Caco-2 (cell line): ENCODE data around the gene GRAMD2B. TPM values are rescaled to one million over a fixed set of nuclear protein-coding genes. Genes with fewer than 3 reads are reported as not detected.

Experiments used
- BruUV-seq: library from RNA; stranded (reverse); fragments of 400-500 nt; replicated peaks from 2 replicates; lab custom pipeline; 2021; lab: Mats Ljungman, UMichigan
- CTCF ChIA-PET: fragments of 300-600 bp; sonication (Branson Sonifier 250); formaldehyde crosslinking; loops from one replicate; lab custom pipeline; 2022; ENCODE audit warnings: antibody characterized with exemption; lab: Charles Lee
- POLR2A ChIA-PET: fragments of 300-600 bp; sonication (Branson Sonifier 250); formaldehyde crosslinking; loops from one replicate; lab custom pipeline; 2022; ENCODE audit warnings: antibody characterized with exemption; lab: Charles Lee
- DNase-seq, 2 experiments: peaks; one replicate each; pipeline versions ENCODE4 v3.0.0 to v3.0.0-alpha.2; 2020 to 2022
- H3K27me3 ChIP-seq: replicated peaks from 2 replicates; pipeline ENCODE4 v1.6.0; 2011; ENCODE audit warnings: low read length; ENCODE audit not compliant: control insufficient read depth, insufficient read depth
- H3K36me3 ChIP-seq: 2 replicates; pipeline ENCODE4 v1.5.1; 2011; ENCODE audit warnings: low read length; ENCODE audit not compliant: control insufficient read depth, insufficient read depth
- H3K4me1 ChIP-seq: fragments of 250-450 bp; sonication (Bioruptor Pico); 2 replicates; pipeline ENCODE4 v1.5.1; 2020; ENCODE audit warnings: mild to moderate bottlenecking
- H3K4me3 ChIP-seq: 2 replicates; pipeline ENCODE4 v1.5.1; 2011; ENCODE audit warnings: low read depth, mild to moderate bottlenecking, control low read depth, low read length
- H3K9me3 ChIP-seq: fragments of 250-450 bp; sonication (Bioruptor Pico); 2 replicates; pipeline ENCODE4 v1.5.1; 2020; ENCODE audit warnings: mild to moderate bottlenecking, moderate library complexity
- H3K27ac Mint-ChIP-seq: one replicate; pipeline ENCODE4 v1.8.0; 2022; ENCODE audit warnings: mixed read lengths; ENCODE audit not compliant: unreplicated experiment
- H3K27me3 Mint-ChIP-seq: one replicate; pipeline ENCODE4 v1.8.0; 2022; ENCODE audit warnings: mixed read lengths; ENCODE audit not compliant: insufficient read depth, unreplicated experiment
- H3K36me3 Mint-ChIP-seq: one replicate; pipeline ENCODE4 v1.8.0; 2022; ENCODE audit warnings: mild to moderate bottlenecking, mixed read lengths; ENCODE audit not compliant: insufficient read depth, unreplicated experiment
- H3K4me1 Mint-ChIP-seq: one replicate; pipeline ENCODE4 v1.8.0; 2022; ENCODE audit warnings: low read depth, mixed read lengths; ENCODE audit not compliant: unreplicated experiment
- H3K4me3 Mint-ChIP-seq: one replicate; pipeline ENCODE4 v1.8.0; 2022; ENCODE audit warnings: mild to moderate bottlenecking, moderate library complexity, mixed read lengths; ENCODE audit not compliant: unreplicated experiment
- H3K9me3 Mint-ChIP-seq: one replicate; pipeline ENCODE4 v1.8.0; 2022; ENCODE audit warnings: mixed read lengths; ENCODE audit not compliant: unreplicated experiment
- CTCF ChIP-seq, 2 experiments: fragments of 200-600 bp in 1 of 2; IDR thresholded peaks; 1 replicate in 1 of 2; 2 replicates in 1 of 2; pipeline versions ENCODE4 v1.5.1 to v1.8.0; 2011 to 2022; ENCODE audit warnings: antibody characterized with exemption in 1 of 2, control low read depth in 1 of 2, inconsistent platforms in 1 of 2, low read depth in 1 of 2, low read length in 1 of 2, mild to moderate bottlenecking in 1 of 2, moderate library complexity in 1 of 2; ENCODE audit not compliant: insufficient read depth in 1 of 2, severe bottlenecking in 1 of 2, unreplicated experiment in 1 of 2
- intact Hi-C: fragments of 100-400 bp; cut with micrococcal nuclease; formaldehyde crosslinking; loops from one replicate; pipeline ENCODE4 v1.10.0; 2022; ENCODE audit not compliant: unreplicated experiment
- total RNA-seq: library from RNA; stranded (reverse); gene quantifications from 2 replicates; pipeline ENCODE4 v1.2.3, GENCODE V29; 2022

The GRAMD2B gene
- total RNA-seq, 1 experiment from 2014 or later, result 3.0 TPM

- no peak for DNase-seq
- Mint-ChIP-seq H3K4me3 (no peak overlapping the region), H3K27ac (no peak overlapping the region), H3K27me3 (no peaks in the 10 kb centered on the region), H3K9me3 (no peaks in the 10 kb centered on the region), H3K4me1 (peaks cover 18% of the 10 kb centered on the region), H3K36me3 (no peaks in the 10 kb centered on the region)
- Histone ChIP-seq H3K4me1 (peaks cover 8% of the 10 kb centered on the region; the same call in 1 of the 2 replicates), H3K4me3 (no peak overlapping the region), H3K27me3 (no peaks in the 10 kb centered on the region), H3K9me3 (no peaks in the 10 kb centered on the region), H3K36me3 (no peaks in the 10 kb centered on the region)
- intact Hi-C loops, result no loop called here
- no peak for TF ChIP-seq CTCF (IDR thresholded peaks at IDR 0.05; ENCODE audit: insufficient read depth in 1 of 2, low read depth in 1 of 2, low read length in 1 of 2, severe bottlenecking in 1 of 2, unreplicated experiment in 1 of 2)
- POLR2A ChIA-PET, result no interaction called here
- CTCF ChIA-PET, result no interaction called here
- no TSS peak for BruUV-seq
Observed at GRCh38 chr5:126519637-126520592, 96.7 kb downstream of the GRAMD2B start.

GRCh38 chr5:126520593-126520953 lies 97.4 kb downstream of the GRAMD2B start:
- DNase-seq, result no peak
- peaks cover 2% of the 10 kb centered on the region; the same call in 1 of the 2 replicates for H3K4me1 ChIP-seq
- H3K36me3 Mint-ChIP-seq, result no peaks in the 10 kb centered on the region
- H3K4me3 Mint-ChIP-seq, result no peak overlapping the region
- no peaks in the 10 kb centered on the region for H3K9me3 ChIP-seq
- POLR2A ChIA-PET, result no interaction called here
- H3K4me1 Mint-ChIP-seq, result peaks cover 13% of the 10 kb centered on the region
- BruUV-seq, result no TSS peak
- no peak for TF ChIP-seq CTCF (IDR thresholded peaks at IDR 0.05; ENCODE audit: insufficient read depth in 1 of 2, low read depth in 1 of 2, low read length in 1 of 2, severe bottlenecking in 1 of 2, unreplicated experiment in 1 of 2)
- intact Hi-C loops, result no loop called here
- no peaks in the 10 kb centered on the region for H3K36me3 ChIP-seq
- no peaks in the 10 kb centered on the region for H3K27me3 Mint-ChIP-seq
- no peak overlapping the region for H3K4me3 ChIP-seq
- no peak overlapping the region for H3K27ac Mint-ChIP-seq
- H3K27me3 ChIP-seq, result no peaks in the 10 kb centered on the region
- CTCF ChIA-PET, result no interaction called here
- no peaks in the 10 kb centered on the region for H3K9me3 Mint-ChIP-seq

GRCh38 chr5:126521130-126521529 lies 97.9 kb downstream of the GRAMD2B start:
- intact Hi-C loops, result no loop called here
- Mint-ChIP-seq H3K36me3 (no peaks in the 10 kb centered on the region), H3K9me3 (no peaks in the 10 kb centered on the region), H3K4me1 (peaks cover 11% of the 10 kb centered on the region), H3K4me3 (no peak overlapping the region), H3K27me3 (no peaks in the 10 kb centered on the region), H3K27ac (no peak overlapping the region)
- CTCF ChIA-PET, result no interaction called here
- no peaks in the 10 kb centered on the region for H3K36me3 ChIP-seq
- no peak for TF ChIP-seq CTCF (IDR thresholded peaks at IDR 0.05; ENCODE audit: insufficient read depth in 1 of 2, low read depth in 1 of 2, low read length in 1 of 2, severe bottlenecking in 1 of 2, unreplicated experiment in 1 of 2)
- H3K4me3 ChIP-seq, result no peak overlapping the region
- POLR2A ChIA-PET, result no interaction called here
- no TSS peak for BruUV-seq
- no peaks in the 10 kb centered on the region for H3K9me3 ChIP-seq
- DNase-seq, result no peak
- no peaks in the 10 kb centered on the region for H3K27me3 ChIP-seq
- no peaks in the 10 kb centered on the region for H3K4me1 ChIP-seq
